SKM-1 (cell line): ENCODE results near the gene MICAL1.
"Not testable (repeated sequence)": the region's sequence is repeated elsewhere in the genome, so short reads cannot be mapped to it uniquely, and the experiment has no call there.

Experiments
- DNase-seq: peaks from one replicate; lab custom pipeline; 2025; ENCODE audit not compliant: unreplicated experiment; lab: John Stamatoyannopoulos, UW

Gene MICAL1

GRCh38 chr6:109478222-109478805, 22.7 kb upstream of the MICAL1 start:
- no peak for DNase-seq

GRCh38 chr6:109477725-109478124, 22.2 kb upstream of the MICAL1 start:
- DNase-seq = no peak

DNA sequence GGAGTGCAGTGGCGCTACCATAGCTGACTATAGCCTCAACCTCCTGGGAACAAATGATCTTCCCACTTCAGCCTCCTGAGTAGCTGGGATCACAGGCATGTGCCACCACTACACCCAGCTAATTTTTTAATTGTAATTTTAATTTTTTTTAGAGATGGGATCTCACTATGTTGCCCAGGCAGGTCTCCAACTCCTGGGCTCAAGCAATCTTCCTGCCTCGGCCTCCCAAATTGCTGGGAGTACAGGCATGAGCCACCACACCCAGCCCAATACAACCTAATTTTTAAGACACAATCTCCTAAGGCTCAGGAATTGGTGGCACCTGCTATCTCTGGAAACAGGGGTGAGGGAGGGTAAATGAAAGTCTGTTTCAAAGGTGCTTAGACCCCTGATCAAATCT, 21.6 kb upstream of the MICAL1 start:
- no peak for DNase-seq

DNA sequence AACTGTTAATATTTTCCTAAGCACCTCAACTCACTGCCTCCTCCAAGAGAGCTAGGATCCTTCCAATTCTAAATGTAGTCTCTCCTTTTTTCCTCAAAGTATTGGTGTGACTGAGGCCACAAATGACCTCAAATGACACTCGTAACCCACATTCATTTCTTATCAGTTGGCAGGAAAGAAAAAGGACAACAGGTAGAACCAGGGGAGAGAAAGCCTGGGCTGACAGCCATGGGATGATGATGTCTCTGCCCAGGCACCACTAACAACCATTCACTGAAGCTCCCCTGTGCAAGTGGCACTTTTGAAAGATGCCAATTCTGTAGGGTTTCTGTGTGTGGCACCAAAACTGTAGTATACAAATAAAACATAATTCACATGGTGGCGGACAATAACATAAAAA, 20.1 kb upstream of the MICAL1 start:
- no peak for DNase-seq

- DNase-seq = no peak
Measured at GRCh38 chr6:109474995-109475394, 19.4 kb upstream of the MICAL1 start.

GRCh38 chr6:109473120-109473519, 17.5 kb upstream of the MICAL1 start:
- no peak for DNase-seq

GRCh38 chr6:109472132-109472995, 16.8 kb upstream of the MICAL1 start:
- DNase-seq = no peak

DNA sequence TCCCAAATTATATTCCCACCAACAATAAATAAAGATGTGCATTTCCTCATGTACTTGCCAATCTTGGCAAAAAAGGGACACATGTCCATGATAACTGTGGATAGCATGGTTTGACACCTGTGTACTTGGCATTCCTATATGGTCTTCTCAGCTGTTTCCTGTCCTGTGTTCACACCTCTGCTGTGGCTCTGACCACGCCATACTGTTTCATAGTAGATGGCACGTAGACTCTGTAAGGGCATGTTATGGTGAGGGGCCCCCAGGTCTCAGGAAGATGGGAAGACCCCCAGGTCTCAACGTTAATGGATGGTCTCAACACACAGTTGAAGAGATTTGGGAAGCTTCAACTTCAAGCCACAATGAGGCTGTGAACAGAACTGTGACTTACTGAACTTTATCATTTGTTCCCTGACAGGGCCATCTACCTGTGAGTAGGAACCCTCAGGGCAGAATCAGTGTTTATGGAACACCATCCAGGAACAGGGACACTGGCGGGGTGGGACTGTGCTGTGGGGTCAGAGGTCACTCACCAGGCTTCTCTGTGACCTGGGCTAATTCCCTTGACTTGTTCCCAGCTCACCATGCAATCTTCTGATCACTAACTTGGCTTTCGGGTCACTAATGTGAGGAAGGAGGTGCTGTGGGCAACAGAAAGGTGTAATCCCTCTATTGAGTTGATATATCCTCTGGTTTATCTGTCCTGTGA, 15.7 kb upstream of the MICAL1 start:
- no peak for DNase-seq

DNA sequence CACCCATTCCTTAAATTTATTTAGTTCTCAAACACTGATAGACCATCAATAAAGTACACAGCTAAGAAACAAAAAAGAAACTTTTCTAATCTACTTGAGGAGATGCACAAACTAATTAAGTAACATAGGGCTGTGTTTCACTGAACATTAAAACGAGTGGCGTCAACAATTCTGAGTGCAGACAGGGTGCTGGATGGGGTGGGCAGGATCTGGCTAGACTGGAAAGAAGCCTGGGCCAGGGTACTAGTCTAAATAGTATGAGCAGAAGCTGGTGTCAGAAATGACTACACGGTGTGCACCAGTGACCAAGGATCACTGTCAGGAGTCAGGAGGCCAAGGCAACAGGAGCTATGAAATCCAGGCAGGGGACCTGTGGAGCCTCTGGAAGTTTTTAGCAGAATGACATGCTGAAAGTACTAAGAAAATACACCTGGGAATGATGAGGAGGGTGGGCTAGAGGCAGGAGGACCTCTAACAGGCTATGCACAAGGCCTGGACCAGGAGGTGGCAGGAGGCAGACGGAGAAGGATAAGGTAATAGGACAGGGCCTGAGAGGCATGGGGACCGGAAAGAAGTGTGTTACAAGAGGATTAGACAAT, 14.1 kb upstream of the MICAL1 start:
- DNase-seq = no peak

GRCh38 chr6:109467696-109468095, 12.1 kb upstream of the MICAL1 start:
- no peak for DNase-seq

GRCh38 chr6:109466212-109466923, 10.8 kb upstream of the MICAL1 start:
- no peak for DNase-seq

GRCh38 chr6:109465772-109466171, 10.2 kb upstream of the MICAL1 start:
- DNase-seq = no peak

- no peak for DNase-seq
Measured at GRCh38 chr6:109461733-109462526, 6.4 kb upstream of the MICAL1 start.

- DNase-seq = not testable (repeated sequence)
Measured at GRCh38 chr6:109461205-109461604, 5.6 kb upstream of the MICAL1 start.

DNA sequence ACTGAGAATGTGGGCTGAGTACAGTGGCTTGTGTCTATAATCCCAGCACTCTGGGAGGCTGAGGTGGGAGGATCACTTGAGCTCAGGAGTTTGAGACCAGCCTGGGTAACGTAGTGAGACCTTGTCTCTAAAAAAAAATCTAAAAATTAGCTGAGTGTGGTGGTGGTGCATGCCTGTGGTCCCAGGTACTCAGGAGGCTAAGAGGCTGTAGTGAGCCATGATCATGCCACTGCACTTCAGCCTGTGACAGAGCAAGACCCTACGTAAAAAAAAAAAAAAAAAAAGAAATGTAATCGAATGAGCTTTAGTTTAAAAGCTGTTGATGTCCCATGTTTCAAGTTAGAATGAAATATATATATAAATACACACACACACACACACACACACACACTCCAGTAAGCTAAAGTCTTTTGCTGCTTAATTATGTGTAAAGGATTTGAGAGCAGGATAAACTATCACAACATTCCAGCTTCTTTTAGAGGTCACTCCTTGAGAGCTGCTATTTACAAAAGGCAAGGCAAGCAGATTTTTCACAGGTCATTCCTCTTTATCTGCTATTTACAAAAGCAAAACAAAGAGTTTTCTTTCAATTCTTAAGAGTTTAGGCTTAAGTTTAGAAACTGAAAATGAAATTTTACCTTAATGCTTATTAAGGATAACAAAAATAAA, 4.7 kb upstream of the MICAL1 start:
- DNase-seq = no peak

GRCh38 chr6:109458774-109459531, 3.4 kb upstream of the MICAL1 start:
- peak; percentile 37 for DNase-seq

DNA sequence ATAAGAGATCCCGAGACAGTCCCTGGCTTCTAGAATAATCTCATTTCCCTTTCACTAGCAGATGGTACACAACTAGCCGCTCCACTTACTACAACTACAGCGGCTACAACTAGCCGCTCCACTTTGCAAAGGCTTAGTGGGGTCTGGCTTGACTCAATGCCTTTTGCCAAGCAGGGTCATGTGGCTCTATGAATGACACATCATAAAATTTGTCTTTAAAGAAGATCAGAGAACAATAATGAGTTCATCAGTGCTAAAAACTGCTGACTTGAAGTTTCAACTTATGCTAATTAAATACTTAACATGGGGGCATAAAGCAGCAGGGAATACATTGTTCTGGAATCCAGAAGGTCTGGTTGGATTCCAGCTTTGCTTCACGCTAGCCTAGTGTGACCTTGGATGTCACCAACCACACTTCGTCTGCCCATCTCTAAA, 2.0 kb upstream of the MICAL1 start:
- DNase-seq = no peak

- no peak for DNase-seq
Measured at GRCh38 chr6:109456710-109457561, 1.4 kb upstream of the MICAL1 start.
